Effector CD8-positive, alpha-beta T cell (primary cell): Measurements from ENCODE around the gene SHC3.

Source experiments
- DNase-seq: peaks from one replicate; lab custom pipeline; 2025; lab: John Stamatoyannopoulos, UW

Gene SHC3

GRCh38 chr9:89185980-89186379, 7.4 kb upstream of the SHC3 start:
- DNase-seq, result no peak

GRCh38 chr9:89183146-89183545, 4.5 kb upstream of the SHC3 start:
- no peak for DNase-seq

GRCh38 chr9:89182369-89182768, 3.8 kb upstream of the SHC3 start:
- no peak for DNase-seq

DNA sequence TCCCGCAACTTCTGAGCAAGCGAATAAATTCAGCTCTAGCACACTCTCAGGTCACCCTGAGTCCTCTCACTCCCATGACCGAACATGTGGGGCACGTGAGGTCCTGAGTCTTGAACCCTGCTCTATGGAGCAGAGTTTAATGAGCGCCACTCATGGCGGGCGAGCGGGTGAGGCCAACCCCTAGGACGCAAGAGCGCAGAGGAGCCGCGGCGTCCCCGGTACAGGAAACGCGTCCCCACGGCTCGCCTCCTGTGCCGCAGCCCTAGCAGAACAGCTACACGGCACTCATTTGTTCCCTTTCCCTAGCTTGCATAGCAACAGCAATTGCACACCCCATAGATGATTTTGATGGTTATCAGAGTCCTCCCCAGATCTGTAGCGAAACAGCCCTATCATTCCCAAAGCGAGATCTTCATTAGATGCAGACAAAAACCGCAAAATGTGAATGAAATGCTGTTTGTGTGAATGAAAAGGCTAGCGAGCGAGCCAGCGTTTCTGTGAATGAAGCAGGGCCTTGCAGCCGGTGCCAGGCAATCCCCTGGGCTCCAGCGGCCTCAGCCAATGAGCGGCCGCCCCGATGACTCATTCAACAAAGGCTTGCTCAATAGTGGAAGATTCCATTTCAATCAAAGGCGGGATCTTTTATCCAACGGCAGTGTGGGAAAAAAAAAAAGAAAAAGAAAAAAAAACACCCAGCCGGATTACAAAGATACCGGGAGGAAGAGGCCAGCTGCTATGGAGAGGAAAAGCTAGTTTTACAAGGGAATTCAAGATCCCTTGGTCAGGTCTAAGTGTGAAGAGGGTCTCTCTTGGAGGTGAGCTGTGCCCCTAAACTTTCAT, 1.5 kb upstream of the SHC3 start:
- no peak for DNase-seq

DNA sequence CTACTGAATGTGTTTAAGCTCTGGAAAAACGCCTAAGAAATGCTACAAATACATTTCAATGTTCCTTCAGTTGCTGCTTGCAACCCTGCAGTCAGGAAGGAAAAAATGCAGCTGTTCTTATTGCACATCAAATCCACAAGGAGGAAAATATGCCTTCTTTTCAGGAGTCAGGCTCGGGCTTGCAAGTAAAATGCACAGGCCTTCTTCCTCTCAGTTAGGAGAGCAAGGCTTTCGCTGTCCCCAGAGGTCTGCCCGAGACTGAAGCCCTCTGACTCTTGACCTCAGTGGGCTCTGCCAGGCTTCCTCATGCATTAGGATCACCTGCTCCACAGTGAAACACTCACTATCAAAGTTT, 899 bp upstream of the SHC3 start:
- DNase-seq, result no peak

GRCh38 chr9:89178830-89179539, 367 bp upstream of the SHC3 start:
- no peak for DNase-seq

DNA sequence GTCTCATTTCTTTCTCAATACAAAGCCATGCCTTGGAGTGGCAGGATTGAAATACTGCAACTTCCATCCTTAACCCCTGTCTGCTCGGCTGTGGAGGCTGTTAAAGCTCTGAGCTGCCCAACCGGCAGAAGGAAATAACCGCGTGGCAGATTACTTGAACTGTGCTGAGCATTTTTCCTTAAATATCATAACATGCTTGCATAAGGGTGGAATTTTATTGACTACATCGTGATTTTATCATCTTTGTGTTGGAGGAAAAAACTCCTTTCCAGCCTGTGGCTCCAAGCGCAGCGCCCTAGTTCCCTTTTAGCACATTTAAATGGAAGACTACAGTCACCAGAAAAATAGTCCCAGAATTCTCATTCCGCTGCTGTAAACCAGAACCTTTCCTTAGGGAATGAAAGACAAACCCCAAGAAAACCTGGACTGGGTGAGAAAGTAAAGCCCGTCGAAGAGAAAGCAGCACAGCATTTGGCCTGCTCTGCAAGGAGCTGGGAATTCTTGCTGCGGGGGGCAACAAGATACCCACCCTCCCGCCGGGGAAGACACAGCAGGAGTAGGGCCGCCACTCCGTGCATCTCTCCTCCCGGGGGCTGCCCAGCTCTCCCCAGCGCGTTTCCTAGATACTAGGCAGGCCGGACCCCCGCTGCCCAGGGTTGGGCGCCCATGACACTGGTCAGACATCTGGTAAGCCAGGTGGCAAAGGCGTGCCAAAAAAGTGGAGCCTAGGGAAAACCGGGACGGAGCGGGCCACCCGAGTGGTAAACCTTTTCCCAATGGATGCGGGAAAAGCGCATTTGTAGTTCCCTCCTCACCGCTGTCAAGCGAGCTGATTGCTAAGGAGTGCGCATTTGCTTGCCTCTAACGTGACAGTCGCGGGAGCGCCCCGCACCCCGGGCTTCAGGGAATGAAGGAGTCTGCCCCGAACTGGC, 1.3 kb downstream of the SHC3 start:
- no peak for DNase-seq

- DNase-seq, result no peak
These were observed 2.8 kb downstream of the SHC3 start for GRCh38 chr9:89175828-89176261.

DNA sequence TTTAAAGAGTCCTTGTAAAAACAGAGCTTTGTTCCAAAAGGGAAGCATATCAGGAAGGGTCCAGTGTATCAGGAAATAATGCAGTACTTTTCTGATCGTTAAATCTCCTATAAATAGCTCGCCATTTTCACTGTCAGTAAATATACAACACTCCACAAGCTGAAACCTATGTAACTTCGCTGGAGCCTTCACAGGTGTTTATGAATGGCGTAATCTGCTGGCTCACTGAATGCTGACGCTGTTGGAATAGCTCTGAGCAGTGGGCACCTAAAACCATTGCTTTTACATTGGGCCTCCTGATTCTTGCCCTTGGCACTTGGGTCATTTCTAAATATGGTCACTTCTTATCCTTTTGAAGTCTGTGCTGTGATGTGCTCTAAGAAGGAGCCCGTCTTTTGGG, 4.3 kb downstream of the SHC3 start:
- DNase-seq, result no peak

GRCh38 chr9:89173072-89173471, 5.5 kb downstream of the SHC3 start:
- no peak for DNase-seq

GRCh38 chr9:89172398-89172797, 6.2 kb downstream of the SHC3 start:
- no peak for DNase-seq

DNA sequence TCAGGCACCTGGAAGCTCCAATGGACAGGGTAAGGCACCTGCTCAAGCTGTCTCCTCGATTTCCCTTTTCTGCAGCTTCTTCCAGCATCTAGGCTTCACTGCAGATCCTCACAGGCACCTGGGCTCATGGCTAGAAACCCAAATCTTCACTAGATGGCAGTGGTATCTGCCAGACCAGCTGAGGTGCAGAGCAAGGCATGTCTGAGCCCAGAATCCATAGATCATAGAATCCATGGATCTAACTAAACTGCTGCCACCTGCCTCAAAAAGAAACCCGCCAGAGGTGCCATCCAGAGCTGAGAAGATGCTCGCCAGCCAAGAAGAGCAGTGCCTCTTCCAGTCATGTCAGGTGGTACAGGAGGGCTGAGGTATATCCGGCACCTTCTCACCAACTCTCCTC, 6.9 kb downstream of the SHC3 start:
- no peak for DNase-seq

DNA sequence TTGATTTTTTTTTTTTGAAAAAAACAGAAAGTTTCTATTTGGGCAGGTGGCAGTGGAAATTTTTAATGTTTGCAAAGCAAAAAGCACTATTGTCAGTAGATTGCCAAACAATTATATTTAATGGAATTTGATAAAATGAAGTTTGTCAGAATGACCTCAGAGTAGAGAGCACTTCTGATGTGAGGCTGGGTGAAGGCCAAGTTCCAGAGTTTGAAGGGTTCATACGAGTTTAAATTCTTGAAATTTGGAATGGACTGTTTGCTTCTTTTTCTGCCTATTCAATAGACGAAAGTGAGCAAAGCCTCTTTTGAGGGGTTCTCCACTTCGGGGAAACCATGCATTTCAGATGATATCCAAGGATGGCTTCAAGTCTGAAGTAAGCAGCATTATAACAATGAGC, 7.4 kb downstream of the SHC3 start:
- DNase-seq, result no peak

- no peak for DNase-seq
These were observed 9.5 kb downstream of the SHC3 start for GRCh38 chr9:89168901-89169813.

- DNase-seq, result no peak
These were observed 10.8 kb downstream of the SHC3 start for GRCh38 chr9:89167788-89168187.

DNA sequence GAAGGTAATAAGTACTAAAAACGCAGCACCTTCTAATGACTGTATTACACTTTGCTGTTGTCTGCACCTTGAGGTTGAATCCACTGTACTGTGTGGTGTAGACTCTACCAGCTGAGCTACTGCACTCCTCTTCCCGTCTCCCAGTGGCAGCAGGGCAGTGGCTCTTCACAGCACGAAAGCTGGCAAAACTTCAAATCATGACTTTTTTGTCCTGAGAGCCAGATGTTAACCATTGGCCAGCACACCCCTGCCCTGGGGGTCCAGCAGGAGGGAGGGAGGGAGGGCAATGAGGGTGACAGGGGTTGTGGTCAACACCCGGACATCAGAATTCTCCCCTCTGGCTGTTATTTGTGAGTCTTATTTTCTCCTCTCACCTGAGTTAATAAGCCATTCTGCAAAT, 11.8 kb downstream of the SHC3 start:
- DNase-seq, result no peak

DNA sequence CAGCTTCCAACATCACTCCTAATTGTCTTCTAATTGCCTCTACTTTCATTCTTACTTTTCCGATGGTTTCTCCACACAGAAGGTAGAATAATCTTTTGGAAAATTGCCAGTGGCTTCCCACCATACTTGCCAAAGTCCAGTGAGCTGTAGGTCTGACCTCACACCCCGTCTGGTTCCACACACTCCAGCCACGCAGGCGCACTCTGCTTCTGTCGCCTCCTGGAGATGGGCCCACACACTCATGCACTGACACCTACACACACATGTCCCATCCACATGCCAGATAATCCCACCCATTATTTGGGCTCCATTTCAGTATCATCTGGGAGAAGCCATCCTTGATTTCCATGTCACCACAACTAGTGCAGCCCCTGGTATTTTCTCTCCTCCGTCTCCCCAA, 12.7 kb downstream of the SHC3 start:
- DNase-seq, result no peak

DNA sequence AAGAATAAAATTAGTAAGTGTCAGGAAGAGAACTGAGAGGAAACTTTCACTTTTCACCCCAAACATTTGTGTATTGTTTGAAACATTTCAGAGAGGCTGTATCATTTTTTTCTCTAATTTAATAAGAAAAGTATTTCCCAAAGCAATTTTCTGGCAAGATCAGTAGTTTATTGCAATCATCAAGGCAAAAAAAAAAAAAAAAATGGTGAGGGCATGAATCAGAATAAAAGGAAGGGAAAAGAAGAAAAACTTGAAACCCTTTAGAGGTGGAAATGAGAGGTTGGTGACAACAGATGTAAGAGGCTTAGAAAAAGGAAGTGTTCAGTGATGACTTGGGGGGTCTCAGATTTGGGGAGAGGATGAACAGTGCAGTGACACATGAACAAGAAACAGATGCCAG, 13.3 kb downstream of the SHC3 start:
- no peak for DNase-seq

DNA sequence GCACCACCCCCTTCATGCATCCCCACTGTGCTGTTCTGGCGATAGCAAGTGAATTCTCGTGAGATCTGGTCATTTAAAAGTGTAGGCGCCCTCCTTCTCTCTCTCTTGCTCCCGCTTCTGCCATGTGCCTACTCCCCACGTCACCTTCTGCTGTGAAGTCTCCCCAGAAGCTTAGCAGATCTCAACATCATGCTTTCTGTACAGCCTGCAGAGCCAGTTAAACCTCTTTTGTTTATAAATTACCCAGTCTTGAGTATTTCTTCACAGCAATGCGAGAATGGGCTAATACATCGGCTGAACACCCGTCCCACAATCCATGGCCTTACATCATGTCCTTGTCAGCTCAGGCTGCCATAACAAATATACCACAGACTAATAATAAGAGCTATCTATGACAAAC, 17.4 kb downstream of the SHC3 start:
- no peak for DNase-seq

DNA sequence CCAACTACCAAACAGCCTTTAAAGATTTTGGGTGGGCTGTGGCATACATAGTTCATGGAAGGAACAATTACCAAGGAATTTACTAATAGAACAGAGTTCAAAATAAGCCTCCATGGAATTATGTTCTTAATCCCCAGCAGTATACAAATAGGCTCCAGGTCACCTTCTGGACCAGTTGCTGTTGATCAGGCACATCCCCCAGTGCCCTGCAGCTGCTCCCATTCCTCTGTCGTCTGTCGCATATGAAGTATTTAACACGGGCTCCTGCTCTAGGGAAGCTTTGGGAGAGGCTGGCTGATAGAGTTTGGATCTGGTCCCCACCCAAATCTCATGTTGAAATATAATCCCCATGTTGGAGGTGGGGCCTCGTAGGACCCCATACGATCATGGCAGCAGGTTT, 17.8 kb downstream of the SHC3 start:
- DNase-seq, result no peak

GRCh38 chr9:89154651-89155336, 23.8 kb downstream of the SHC3 start:
- no peak for DNase-seq
